ENCODE results near the gene ANXA6. TPM values are rescaled to one million over a fixed set of nuclear protein-coding genes. Genes with fewer than 3 reads are reported as not detected.
A peak's percentile ranks its signal among the peaks of the same experiment; 100 is the strongest.

Gene ANXA6
- total RNA-seq, 1 experiment from 2014 or later = 277 TPM

DNA sequence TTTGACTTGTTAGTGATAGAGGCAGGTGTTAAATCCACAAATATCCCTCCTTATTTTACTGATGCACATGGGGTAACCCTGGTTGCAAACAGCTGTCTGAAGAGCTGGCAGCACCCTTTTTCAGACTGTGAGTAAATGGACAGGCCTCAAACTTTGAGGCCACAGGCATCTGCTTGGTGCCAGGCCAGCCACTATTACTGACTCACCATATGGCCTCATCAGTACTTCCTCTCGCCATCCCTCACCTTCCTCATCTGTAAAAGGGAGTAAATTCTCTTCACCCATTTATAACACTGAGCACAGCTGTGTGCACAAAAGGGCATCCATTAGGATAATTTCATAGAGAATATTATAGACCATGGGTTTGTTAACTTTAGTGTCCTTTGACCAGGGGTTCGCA lies 64.8 kb downstream of the ANXA6 start:
- Histone ChIP-seq H3K4me2 (ENCODE audit: low read depth, low read length, poor library complexity, severe bottlenecking) (no peak overlapping the region), H3K9ac (ENCODE audit: low read length) (no peak overlapping the region), H3K4me1 (ENCODE audit: low read length) (peaks cover 37% of the 10 kb centered on the region)

DNA sequence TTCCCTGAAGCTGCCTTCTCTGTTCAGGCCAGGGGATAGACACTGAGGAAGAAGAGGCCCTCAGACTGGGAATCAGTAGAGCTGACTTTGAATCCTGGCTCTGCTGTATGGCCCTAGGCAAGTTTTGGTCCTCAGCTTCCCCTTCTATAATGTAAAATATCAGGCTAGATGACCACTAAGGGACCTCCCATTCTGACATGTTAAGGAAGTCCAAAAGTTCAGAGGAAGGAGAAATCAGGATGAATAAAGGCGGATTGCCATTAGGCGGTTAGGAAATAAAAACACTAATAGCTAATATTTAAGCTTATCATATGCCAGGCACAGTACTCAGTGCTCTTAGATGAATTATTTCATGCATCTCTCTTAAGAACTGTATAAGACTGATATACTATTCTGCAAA lies 67.9 kb downstream of the ANXA6 start:
- Histone ChIP-seq H3K9ac (ENCODE audit: low read length) (no peak overlapping the region), H3K27ac (ENCODE audit: low read length) (no peak overlapping the region), H3K4me1 (ENCODE audit: low read length) (peaks cover 37% of the 10 kb centered on the region), H3K9me2 (replicated peaks; ENCODE audit: insufficient read depth, low read length) (no peaks in the 10 kb centered on the region), H3K9me3 (ENCODE audit: low read length) (no peaks in the 10 kb centered on the region), H3K4me3 (ENCODE audit: low read length) (no peak overlapping the region), H3K79me2 (ENCODE audit: low read length) (no peaks in the 10 kb centered on the region), H3K36me3 (ENCODE audit: insufficient read depth, low read length) (no peaks in the 10 kb centered on the region), H2AFZ (ENCODE audit: low read length) (no peak overlapping the region), H3K27me3 (ENCODE audit: low read length) (no peaks in the 10 kb centered on the region), H3K4me2 (ENCODE audit: low read depth, low read length, poor library complexity, severe bottlenecking) (no peak overlapping the region), H4K20me1 (ENCODE audit: insufficient read depth, low read depth, low read length) (no peaks in the 10 kb centered on the region)
- DNase-seq = no peak

More for the DNA sequence above, 64.8 kb downstream of the ANXA6 start:
- no peak overlapping the region for H3K27ac ChIP-seq (ENCODE audit: low read length)
- H3K79me2 ChIP-seq (ENCODE audit: low read length) = no peaks in the 10 kb centered on the region
- no peaks in the 10 kb centered on the region for H3K36me3 ChIP-seq (ENCODE audit: insufficient read depth, low read length)
- no peaks in the 10 kb centered on the region for H3K9me2 ChIP-seq (replicated peaks; ENCODE audit: insufficient read depth, low read length)
- DNase-seq = no peak
- H2AFZ ChIP-seq (ENCODE audit: low read length) = no peak overlapping the region
- no peaks in the 10 kb centered on the region for H3K27me3 ChIP-seq (ENCODE audit: low read length)
- no peaks in the 10 kb centered on the region for H4K20me1 ChIP-seq (ENCODE audit: insufficient read depth, low read depth, low read length)
- no peaks in the 10 kb centered on the region for H3K9me3 ChIP-seq (ENCODE audit: low read length)
- H3K4me3 ChIP-seq (ENCODE audit: low read length) = no peak overlapping the region

DNA sequence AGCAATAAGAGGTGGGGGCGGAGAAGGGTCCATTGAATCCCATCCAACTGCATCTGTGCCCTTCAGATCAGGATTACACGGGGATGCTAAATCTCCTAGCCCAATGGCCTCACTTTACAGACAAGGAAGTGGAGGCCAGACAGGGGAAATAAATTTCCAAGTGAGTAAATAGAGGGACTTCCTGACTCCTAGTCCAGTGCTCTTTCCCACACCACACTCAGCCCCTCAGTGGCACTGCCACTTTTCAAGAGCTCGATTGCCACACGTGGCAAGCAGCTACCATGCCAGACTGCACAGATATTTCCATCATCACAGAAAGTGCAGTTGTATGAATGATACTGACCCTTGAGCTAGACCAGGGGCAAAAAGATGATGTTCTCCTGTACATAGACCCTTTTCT lies 68.6 kb downstream of the ANXA6 start:
- no peak for DNase-seq
- H3K27ac ChIP-seq (ENCODE audit: low read length) = no peak overlapping the region
- no peaks in the 10 kb centered on the region for H3K36me3 ChIP-seq (ENCODE audit: insufficient read depth, low read length)
- no peak overlapping the region for H3K9ac ChIP-seq (ENCODE audit: low read length)
- H2AFZ ChIP-seq (ENCODE audit: low read length) = no peak overlapping the region
- H3K4me1 ChIP-seq (ENCODE audit: low read length) = peaks cover 29% of the 10 kb centered on the region
- H3K79me2 ChIP-seq (ENCODE audit: low read length) = no peaks in the 10 kb centered on the region
- no peak overlapping the region for H3K4me3 ChIP-seq (ENCODE audit: low read length)
- no peaks in the 10 kb centered on the region for H4K20me1 ChIP-seq (ENCODE audit: insufficient read depth, low read depth, low read length)
- H3K27me3 ChIP-seq (ENCODE audit: low read length) = no peaks in the 10 kb centered on the region
- no peaks in the 10 kb centered on the region for H3K9me2 ChIP-seq (replicated peaks; ENCODE audit: insufficient read depth, low read length)
- no peak overlapping the region for H3K4me2 ChIP-seq (ENCODE audit: low read depth, low read length, poor library complexity, severe bottlenecking)
- H3K9me3 ChIP-seq (ENCODE audit: low read length) = no peaks in the 10 kb centered on the region

DNA sequence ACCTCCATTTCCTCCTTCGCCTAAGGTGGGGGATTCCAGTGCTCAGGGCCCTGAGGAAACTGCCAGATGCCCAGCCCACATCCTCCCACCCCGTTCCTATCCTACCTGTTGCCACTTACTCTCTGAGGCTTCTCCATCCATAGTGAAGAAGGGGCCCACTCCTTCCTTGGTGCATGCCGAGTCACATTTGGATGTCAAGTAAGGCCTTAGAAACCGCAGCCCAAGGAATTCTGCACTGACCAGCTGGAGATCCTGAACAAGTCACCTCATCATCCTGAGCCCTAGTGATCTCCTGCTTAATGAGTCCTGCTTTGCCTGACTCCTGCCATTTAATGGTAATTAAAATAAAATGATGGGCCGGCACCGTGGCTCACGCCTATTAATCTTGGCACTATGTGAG lies 70.1 kb downstream of the ANXA6 start:
- Histone ChIP-seq H3K9me2 (replicated peaks; ENCODE audit: insufficient read depth, low read length) (no peaks in the 10 kb centered on the region), H4K20me1 (ENCODE audit: insufficient read depth, low read depth, low read length) (no peaks in the 10 kb centered on the region), H3K9me3 (ENCODE audit: low read length) (no peaks in the 10 kb centered on the region), H3K27ac (ENCODE audit: low read length) (no peak overlapping the region), H3K4me3 (ENCODE audit: low read length) (no peak overlapping the region), H3K36me3 (ENCODE audit: insufficient read depth, low read length) (no peaks in the 10 kb centered on the region), H2AFZ (ENCODE audit: low read length) (no peak overlapping the region), H3K9ac (ENCODE audit: low read length) (no peak overlapping the region), H3K27me3 (ENCODE audit: low read length) (no peaks in the 10 kb centered on the region), H3K4me2 (ENCODE audit: low read depth, low read length, poor library complexity, severe bottlenecking) (no peak overlapping the region), H3K4me1 (ENCODE audit: low read length) (peaks cover 21% of the 10 kb centered on the region), H3K79me2 (ENCODE audit: low read length) (no peaks in the 10 kb centered on the region)
- no peak for DNase-seq

DNA sequence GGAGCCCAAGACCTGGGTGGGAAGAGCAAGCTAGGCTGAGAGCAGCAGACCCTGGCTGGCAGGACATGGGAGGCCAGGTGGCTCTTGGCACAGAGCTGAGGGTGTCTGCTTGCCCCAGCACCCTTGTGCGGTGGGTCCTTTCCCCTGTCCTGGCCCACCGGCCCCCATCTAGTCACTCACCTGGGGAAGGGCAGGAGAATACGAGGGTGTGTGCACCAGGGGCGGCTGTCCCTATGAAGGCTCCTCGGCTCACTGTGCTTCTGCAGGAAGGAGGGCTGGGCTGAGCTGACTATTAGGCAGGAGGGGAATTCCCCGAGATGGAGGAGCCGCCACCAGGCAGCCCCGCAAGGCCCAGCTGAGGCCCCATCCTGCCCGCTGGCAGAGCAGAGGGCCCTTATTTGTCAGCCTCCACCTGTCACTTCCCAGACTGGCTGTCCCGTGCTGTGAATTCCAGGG lies 70.6 kb downstream of the ANXA6 start:
- no peak overlapping the region for H2AFZ ChIP-seq (ENCODE audit: low read length)
- H3K9me2 ChIP-seq (replicated peaks; ENCODE audit: insufficient read depth, low read length) = no peaks in the 10 kb centered on the region
- no peaks in the 10 kb centered on the region for H3K9me3 ChIP-seq (ENCODE audit: low read length)
- no peak overlapping the region for H3K4me3 ChIP-seq (ENCODE audit: low read length)
- H3K9ac ChIP-seq (ENCODE audit: low read length) = 0 out of 2 replicates have a peak overlapping the region, but pooled peaks have one; percentile 5
- H3K79me2 ChIP-seq (ENCODE audit: low read length) = no peaks in the 10 kb centered on the region
- H3K27ac ChIP-seq (ENCODE audit: low read length) = no peak overlapping the region
- H3K36me3 ChIP-seq (ENCODE audit: insufficient read depth, low read length) = no peaks in the 10 kb centered on the region
- H3K4me1 ChIP-seq (ENCODE audit: low read length) = peaks cover 27% of the 10 kb centered on the region
- H3K27me3 ChIP-seq (ENCODE audit: low read length) = no peaks in the 10 kb centered on the region
- no peak overlapping the region for H3K4me2 ChIP-seq (ENCODE audit: low read depth, low read length, poor library complexity, severe bottlenecking)
- H4K20me1 ChIP-seq (ENCODE audit: insufficient read depth, low read depth, low read length) = no peaks in the 10 kb centered on the region
- no peak for DNase-seq

DNA sequence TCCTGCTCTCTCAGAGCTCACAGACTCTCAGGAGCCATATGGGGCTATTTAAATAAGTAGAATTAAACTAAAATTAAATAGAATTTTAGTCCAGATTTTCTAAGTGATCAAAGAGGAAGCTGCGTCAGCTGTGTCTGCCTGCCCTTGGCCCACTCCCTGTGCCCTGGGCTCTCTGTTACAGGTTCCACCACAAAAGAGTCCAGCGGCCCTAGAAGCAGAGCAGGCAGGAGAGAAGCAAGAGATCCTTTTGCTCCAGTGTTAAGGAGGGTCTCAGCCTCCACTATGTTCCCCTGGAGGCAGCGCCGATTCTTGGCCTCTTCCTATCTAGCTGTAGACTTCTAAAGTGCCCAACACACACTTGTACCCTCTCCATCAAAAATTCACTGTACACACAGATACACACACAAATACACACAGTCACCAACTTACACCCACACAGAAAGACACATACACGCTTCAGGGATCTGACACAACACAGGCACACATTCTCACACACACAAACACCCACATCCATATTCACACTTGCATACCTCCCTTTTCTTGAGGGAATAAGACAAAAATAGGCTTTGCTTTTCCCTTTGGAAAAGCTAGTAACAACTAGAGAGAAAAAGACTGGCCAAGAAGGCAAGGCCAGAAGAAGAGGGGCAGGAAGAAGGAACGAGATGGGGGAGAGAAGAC lies 71.2 kb downstream of the ANXA6 start:
- Histone ChIP-seq H3K79me2 (ENCODE audit: low read length) (peaks cover 3% of the 10 kb centered on the region; the same call in 1 of the 2 replicates), H3K36me3 (ENCODE audit: insufficient read depth, low read length) (no peaks in the 10 kb centered on the region), H3K27ac (ENCODE audit: low read length) (no peak overlapping the region), H4K20me1 (ENCODE audit: insufficient read depth, low read depth, low read length) (no peaks in the 10 kb centered on the region), H3K27me3 (ENCODE audit: low read length) (no peaks in the 10 kb centered on the region), H3K4me3 (ENCODE audit: low read length) (no peak overlapping the region), H3K4me2 (ENCODE audit: low read depth, low read length, poor library complexity, severe bottlenecking) (no peak overlapping the region), H3K9ac (ENCODE audit: low read length) (0 out of 2 replicates have a peak overlapping the region, but pooled peaks have one; percentile 5), H3K4me1 (ENCODE audit: low read length) (peaks cover 32% of the 10 kb centered on the region), H3K9me3 (ENCODE audit: low read length) (no peaks in the 10 kb centered on the region), H2AFZ (ENCODE audit: low read length) (no peak overlapping the region; the same call in 1 of the 2 replicates), H3K9me2 (replicated peaks; ENCODE audit: insufficient read depth, low read length) (no peaks in the 10 kb centered on the region)
- DNase-seq = no peak

DNA sequence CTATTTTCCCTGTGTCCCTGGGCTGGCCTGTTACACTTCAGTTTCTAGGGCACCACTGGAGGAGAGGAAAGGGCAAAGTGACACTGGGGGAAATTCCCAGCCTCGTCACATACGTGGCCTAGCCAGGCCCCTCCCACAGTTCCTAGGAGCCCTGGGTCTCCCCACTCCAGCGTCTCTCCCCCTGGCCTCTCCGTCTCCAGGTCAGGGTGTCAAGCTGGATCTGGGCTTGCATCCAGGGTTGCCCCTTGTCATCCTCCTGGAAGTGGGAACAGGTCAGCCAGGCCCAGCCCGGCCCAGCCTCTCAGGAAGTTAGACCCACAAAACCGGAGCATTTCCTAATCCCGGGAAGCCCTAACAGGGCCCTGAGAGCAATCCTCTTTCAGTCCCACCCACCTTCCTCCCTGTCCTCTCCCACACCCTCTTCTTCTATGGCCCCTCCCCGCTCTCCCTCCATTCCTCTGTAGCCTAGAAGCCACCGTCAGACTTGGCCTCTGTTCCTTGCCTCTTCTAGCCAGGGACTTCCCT lies 72.0 kb downstream of the ANXA6 start:
- no peak overlapping the region for H3K27ac ChIP-seq (ENCODE audit: low read length)
- no peaks in the 10 kb centered on the region for H3K9me3 ChIP-seq (ENCODE audit: low read length)
- DNase-seq = no peak
- H4K20me1 ChIP-seq (ENCODE audit: insufficient read depth, low read depth, low read length) = no peaks in the 10 kb centered on the region
- no peak overlapping the region for H3K4me2 ChIP-seq (ENCODE audit: low read depth, low read length, poor library complexity, severe bottlenecking)
- no peak overlapping the region for H2AFZ ChIP-seq (ENCODE audit: low read length)
- H3K9me2 ChIP-seq (replicated peaks; ENCODE audit: insufficient read depth, low read length) = no peaks in the 10 kb centered on the region
- H3K4me3 ChIP-seq (ENCODE audit: low read length) = no peak overlapping the region
- no peaks in the 10 kb centered on the region for H3K27me3 ChIP-seq (ENCODE audit: low read length)
- H3K36me3 ChIP-seq (ENCODE audit: insufficient read depth, low read length) = no peaks in the 10 kb centered on the region
- H3K9ac ChIP-seq (ENCODE audit: low read length) = no peak overlapping the region
- H3K4me1 ChIP-seq (ENCODE audit: low read length) = peaks cover 32% of the 10 kb centered on the region
- H3K79me2 ChIP-seq (ENCODE audit: low read length) = peaks cover 8% of the 10 kb centered on the region; the same call in 1 of the 2 replicates

DNA sequence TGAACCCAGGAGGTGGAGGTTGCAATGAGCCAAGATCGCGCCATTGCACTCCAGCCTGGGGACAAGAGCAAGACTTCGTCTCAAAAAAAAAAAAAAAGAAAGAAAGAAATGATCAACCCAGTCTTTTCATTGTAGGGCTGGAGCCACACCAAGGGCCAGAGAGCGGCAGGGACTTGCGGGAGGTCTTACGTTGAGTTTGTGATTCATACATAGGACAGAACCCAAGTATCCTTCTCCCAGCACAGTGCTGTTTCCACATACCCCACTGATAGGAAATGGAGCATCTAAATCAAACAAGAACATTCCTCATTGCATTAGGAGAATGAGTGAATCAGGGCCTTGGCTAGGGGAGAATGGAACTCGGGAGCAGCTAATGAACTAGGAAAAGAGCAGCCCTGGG lies 73.2 kb downstream of the ANXA6 start:
- Histone ChIP-seq H2AFZ (ENCODE audit: low read length) (no peak overlapping the region), H3K27me3 (ENCODE audit: low read length) (no peaks in the 10 kb centered on the region), H3K27ac (ENCODE audit: low read length) (no peak overlapping the region), H3K9me2 (replicated peaks; ENCODE audit: insufficient read depth, low read length) (no peaks in the 10 kb centered on the region), H3K9ac (ENCODE audit: low read length) (no peak overlapping the region), H3K79me2 (ENCODE audit: low read length) (peaks cover 19% of the 10 kb centered on the region), H3K4me1 (ENCODE audit: low read length) (peaks cover 40% of the 10 kb centered on the region), H3K4me2 (ENCODE audit: low read depth, low read length, poor library complexity, severe bottlenecking) (no peak overlapping the region), H3K36me3 (ENCODE audit: insufficient read depth, low read length) (no peaks in the 10 kb centered on the region), H3K4me3 (ENCODE audit: low read length) (no peak overlapping the region), H4K20me1 (ENCODE audit: insufficient read depth, low read depth, low read length) (no peaks in the 10 kb centered on the region), H3K9me3 (ENCODE audit: low read length) (no peaks in the 10 kb centered on the region)
- DNase-seq = no peak
